Kidney (tissue), 14 donors: ENCODE measurements around the gene MMS22L. TPM values are rescaled to one million over a fixed set of nuclear protein-coding genes. Genes with fewer than 3 reads are reported as not detected.

ENCODE experiments used
- DNase-seq, 5 donors: peaks; one replicate each; pipeline ENCODE4 v3.0.0-alpha.2; 2013 to 2020
- FAIRE-seq: peaks from 2 replicates; lab custom pipeline; 2012; peaks lifted over from hg19 to GRCh38; lab: Jason Lieb, UNC
- H3K27ac ChIP-seq, 2 donors: one replicate each; pipeline ENCODE4 v1.7.0; 2013; ENCODE audit warnings: low read depth in 2 of 2, low read length in 2 of 2, inconsistent platforms in 1 of 2
- H3K27me3 ChIP-seq: one replicate; pipeline ENCODE4 v1.7.1; 2013; ENCODE audit warnings: low read length, inconsistent platforms; ENCODE audit not compliant: control insufficient read depth, insufficient read depth
- H3K36me3 ChIP-seq, 3 donors: one replicate each; pipeline versions ENCODE4 v1.7.0 to v1.7.1; 2013; ENCODE audit warnings: low read length in 3 of 3, control low read depth in 1 of 3, inconsistent platforms in 1 of 3; ENCODE audit not compliant: insufficient read depth in 3 of 3, control insufficient read depth in 2 of 3
- H3K4me1 ChIP-seq, 3 donors: one replicate each; pipeline versions ENCODE4 v1.7.0 to v1.7.1; 2013; ENCODE audit warnings: low read length in 3 of 3, inconsistent platforms in 1 of 3, low read depth in 1 of 3; ENCODE audit not compliant: control insufficient read depth in 2 of 3, insufficient read depth in 2 of 3
- H3K4me3 ChIP-seq, 3 donors: one replicate each; pipeline versions ENCODE4 v1.7.0 to v1.8.1; 2013; ENCODE audit warnings: low read length in 3 of 3, control low read depth in 1 of 3, inconsistent platforms in 1 of 3
- H3K9ac ChIP-seq, 3 donors: one replicate each; pipeline versions ENCODE4 v1.7.0 to v1.7.1; 2013; ENCODE audit warnings: low read length in 3 of 3, control low read depth in 1 of 3, inconsistent platforms in 1 of 3
- H3K9me3 ChIP-seq, 3 donors: one replicate each; pipeline versions ENCODE4 v1.7.0 to v1.7.1; 2013; ENCODE audit warnings: low read length in 3 of 3, control low read depth in 1 of 3, inconsistent platforms in 1 of 3; ENCODE audit not compliant: control insufficient read depth in 2 of 3, insufficient read depth in 1 of 3
- CTCF ChIP-seq: IDR thresholded peaks from 3 replicates; pipeline ENCODE4 v1.5.1; 2012; ENCODE audit warnings: mild to moderate bottlenecking, moderate library complexity, borderline replicate concordance; ENCODE audit not compliant: insufficient read depth; ENCODE audit errors: extremely low read depth
- intact Hi-C: fragments of 100-400 bp; cut with DNase I; formaldehyde crosslinking; loops from one replicate; pipeline ENCODE4 v1.11.1; 2022
- polyA plus RNA-seq: library from polyadenylated mRNA; stranded (reverse); fragments of 350-450 nt; fragmentation: Illumina TruSeq; extraction: RNeasy Lipid Tissue Mini Kit (QIAGEN cat#74804); gene quantifications from one replicate; pipeline ENCODE4 v1.2.3, GENCODE V29; 2014; ENCODE audit warnings: low read depth, low replicate concordance; ENCODE audit not compliant: insufficient read depth
- total RNA-seq: library from RNA; stranded (reverse); fragmentation: NEBNext Ultra II Directional; extraction: Animal tissue kit (Norgen Biotek cat#: 25700); gene quantifications from one replicate; pipeline ENCODE4 v1.2.1, GENCODE V29; 2021
- donor health status: control.
- donor health status: control.
- donor health status: control.
- donor health status: control.
- donor health status: control.
- donor health status: DM: yes; HTN: yes; CAD: no.
- donor health status: Normal renal cell carcinoma (clear cell type).

Gene MMS22L
- total and polyA plus RNA-seq, 2 donors from 2014 or later: 1.7 to 9.5 TPM

- TF ChIP-seq CTCF: no peak
- Histone ChIP-seq H3K9me3 (no peaks in the 10 kb centered on the region), H3K4me3 (no peak overlapping the region), H3K4me1 (no peaks in the 10 kb centered on the region), H3K27me3 (no peaks in the 10 kb centered on the region), H3K36me3 (peaks cover 0 to 4% (median 0%) of the 10 kb centered on the region in 3 donors), H3K9ac (no peak overlapping the region), H3K27ac (no peak overlapping the region)
- DNase-seq (no peak), FAIRE-seq (no peak)
- intact Hi-C loops: no loop called here
Measured at GRCh38 chr6:97280766-97281165, 2.2 kb downstream of the MMS22L start.

GRCh38 chr6:97275804-97276203, 7.2 kb downstream of the MMS22L start:
- intact Hi-C loops: no loop called here
- Histone ChIP-seq H3K9me3 (no peaks in the 10 kb centered on the region), H3K36me3 (peaks cover 0 to 4% (median 2%) of the 10 kb centered on the region in 3 donors), H3K27me3 (no peaks in the 10 kb centered on the region), H3K27ac (no peak overlapping the region), H3K4me1 (no peaks in the 10 kb centered on the region), H3K4me3 (no peak overlapping the region), H3K9ac (no peak overlapping the region)
- no peak for TF ChIP-seq CTCF
- DNase-seq (no peak), FAIRE-seq (no peak)

GRCh38 chr6:97269821-97270220, 13.2 kb downstream of the MMS22L start:
- Histone ChIP-seq H3K4me1 (no peaks in the 10 kb centered on the region), H3K4me3 (no peak overlapping the region), H3K27me3 (no peaks in the 10 kb centered on the region), H3K9me3 (no peaks in the 10 kb centered on the region), H3K9ac (no peak overlapping the region), H3K36me3 (peaks cover 0 to 8% (median 0%) of the 10 kb centered on the region in 3 donors), H3K27ac (no peak overlapping the region)
- intact Hi-C loops: no loop called here
- no peak for TF ChIP-seq CTCF
- FAIRE-seq (no peak), DNase-seq (no peak)

GRCh38 chr6:97262676-97263075, 20.3 kb downstream of the MMS22L start:
- no peak for FAIRE-seq
- Histone ChIP-seq H3K4me1 (no peaks in the 10 kb centered on the region), H3K27me3 (no peaks in the 10 kb centered on the region), H3K9ac (no peak overlapping the region), H3K9me3 (no peaks in the 10 kb centered on the region), H3K27ac (no peak overlapping the region), H3K36me3 (peaks cover 0 to 4% (median 0%) of the 10 kb centered on the region in 3 donors), H3K4me3 (no peak overlapping the region)
- DNase-seq: no peak
- no peak for TF ChIP-seq CTCF
- intact Hi-C loops: no loop called here
